Measurements from ENCODE around the gene WFIKKN2.
"Not testable (repeated sequence)": the region's sequence is repeated elsewhere in the genome, so short reads cannot be mapped to it uniquely, and the experiment has no call there.

Gene WFIKKN2

GRCh38 chr17:50855708-50856330 is 20.4 kb downstream of the WFIKKN2 start:
- no peak for DNase-seq (ENCODE audit: low spot score)

GRCh38 chr17:50856431-50856830 is 21.0 kb downstream of the WFIKKN2 start:
- no peak for DNase-seq (ENCODE audit: low spot score)

- no peak for DNase-seq (ENCODE audit: low spot score)
Measured at GRCh38 chr17:50858486-50859225, 23.3 kb downstream of the WFIKKN2 start.

- not testable (repeated sequence) for DNase-seq (ENCODE audit: low spot score)
Measured at GRCh38 chr17:50859727-50860126, 24.3 kb downstream of the WFIKKN2 start.

- no peak for DNase-seq (ENCODE audit: low spot score)
Measured at GRCh38 chr17:50861334-50861676, 25.9 kb downstream of the WFIKKN2 start.

- no peak for DNase-seq (ENCODE audit: low spot score)
Measured at GRCh38 chr17:50861822-50862528, 26.6 kb downstream of the WFIKKN2 start.

- DNase-seq (ENCODE audit: low spot score) = no peak
Measured at GRCh38 chr17:50863221-50863843, 27.9 kb downstream of the WFIKKN2 start.

- no peak for DNase-seq (ENCODE audit: low spot score)
Measured at GRCh38 chr17:50863931-50864330, 28.5 kb downstream of the WFIKKN2 start.

GRCh38 chr17:50864747-50865059 is 29.3 kb downstream of the WFIKKN2 start:
- DNase-seq (ENCODE audit: low spot score) = no peak

- no peak for DNase-seq (ENCODE audit: low spot score)
Measured at GRCh38 chr17:50865060-50865867, 29.9 kb downstream of the WFIKKN2 start.

- DNase-seq (ENCODE audit: low spot score) = no peak
Measured at GRCh38 chr17:50865868-50866260, 30.5 kb downstream of the WFIKKN2 start.

GRCh38 chr17:50866261-50866949 is 31.0 kb downstream of the WFIKKN2 start, which contains the start of gene TOB1:
TOB1 (minus strand) TSS chr17:50866354; CDS start chr17:50864017, 2,337 bp downstream.
- peak; percentile 88 for DNase-seq (ENCODE audit: low spot score)

- no peak for DNase-seq (ENCODE audit: low spot score)
Measured at GRCh38 chr17:50866950-50867362, 31.6 kb downstream of the WFIKKN2 start.

- peak; percentile 88 for DNase-seq (ENCODE audit: low spot score)
Measured at GRCh38 chr17:50867363-50868139, 32.2 kb downstream of the WFIKKN2 start.

- no peak for DNase-seq (ENCODE audit: low spot score)
Measured at GRCh38 chr17:50868140-50868438, 32.7 kb downstream of the WFIKKN2 start.

GRCh38 chr17:50868602-50869001 is 33.2 kb downstream of the WFIKKN2 start:
- DNase-seq (ENCODE audit: low spot score) = no peak

- no peak for DNase-seq (ENCODE audit: low spot score)
Measured at GRCh38 chr17:50871364-50871763, 36.0 kb downstream of the WFIKKN2 start.

GRCh38 chr17:50871898-50872297 is 36.5 kb downstream of the WFIKKN2 start:
- DNase-seq (ENCODE audit: low spot score) = no peak

GRCh38 chr17:50872710-50873424 is 37.5 kb downstream of the WFIKKN2 start:
- no peak for DNase-seq (ENCODE audit: low spot score)

- no peak for DNase-seq (ENCODE audit: low spot score)
Measured at GRCh38 chr17:50875074-50875473, 39.7 kb downstream of the WFIKKN2 start.
